Mesenchymal stem cell (in vitro differentiated cells and primary cell): ENCODE data around the gene TAF13.

ENCODE experiments used
- DNase-seq: peaks from one replicate; pipeline ENCODE4 v3.0.0-alpha.2; 2013
- H2AFZ ChIP-seq: one replicate; pipeline ENCODE4 v1.6.1; 2013; ENCODE audit warnings: low read depth, mild to moderate bottlenecking, control low read depth, inconsistent platforms, low read length, moderate library complexity
- H2AK5ac ChIP-seq: 2 replicates; pipeline ENCODE4 v1.6.1; 2013; ENCODE audit warnings: low read length, moderate library complexity, mild to moderate bottlenecking, inconsistent platforms; ENCODE audit not compliant: severe bottlenecking
- H2BK120ac ChIP-seq: one replicate; pipeline ENCODE4 v1.6.1; 2013; ENCODE audit warnings: low read depth, mild to moderate bottlenecking, inconsistent platforms, low read length, moderate library complexity
- H2BK12ac ChIP-seq, 2 experiments: one replicate each; pipeline ENCODE4 v1.6.1; 2013; ENCODE audit warnings: inconsistent platforms in 2 of 2, low read length in 2 of 2, mild to moderate bottlenecking in 2 of 2, moderate library complexity in 2 of 2, control low read depth in 1 of 2
- H2BK15ac ChIP-seq: one replicate; pipeline ENCODE4 v1.6.1; 2013; ENCODE audit warnings: mild to moderate bottlenecking, low read depth, inconsistent platforms; ENCODE audit not compliant: poor library complexity, severe bottlenecking
- H2BK5ac ChIP-seq: 2 replicates; pipeline ENCODE4 v1.6.1; 2013; ENCODE audit warnings: low read depth, mild to moderate bottlenecking, low read length, control low read depth, inconsistent platforms; ENCODE audit not compliant: poor library complexity, severe bottlenecking
- H3K14ac ChIP-seq, 2 experiments: one replicate each; pipeline ENCODE4 v1.6.1; 2013; ENCODE audit warnings: inconsistent platforms in 2 of 2, low read length in 2 of 2, control low read depth in 1 of 2, mild to moderate bottlenecking in 1 of 2, moderate library complexity in 1 of 2
- H3K18ac ChIP-seq, 2 experiments: one replicate each; pipeline ENCODE4 v1.6.1; 2013; ENCODE audit warnings: inconsistent platforms in 2 of 2, low read length in 2 of 2, control low read depth in 1 of 2, low read depth in 1 of 2, mild to moderate bottlenecking in 1 of 2
- H3K23ac ChIP-seq, 2 experiments: one replicate each; pipeline ENCODE4 v1.6.1; 2013; ENCODE audit warnings: inconsistent platforms in 2 of 2, low read length in 2 of 2, mild to moderate bottlenecking in 2 of 2, moderate library complexity in 2 of 2, control low read depth in 1 of 2
- H3K27ac ChIP-seq: 2 replicates; pipeline ENCODE4 v1.5.1; 2013; ENCODE audit warnings: mild to moderate bottlenecking, moderate library complexity, low read length, control low read depth, inconsistent platforms; ENCODE audit not compliant: poor library complexity, severe bottlenecking
- H3K27me3 ChIP-seq, 2 experiments: 2 replicates each; pipeline versions ENCODE4 v1.6.1 to v1.7.0; 2013; ENCODE audit warnings: low read length in 2 of 2, mild to moderate bottlenecking in 2 of 2, moderate library complexity in 2 of 2, control low read depth in 1 of 2, inconsistent platforms in 1 of 2; ENCODE audit not compliant: control insufficient read depth in 1 of 2, insufficient read depth in 1 of 2
- H3K36me3 ChIP-seq, 2 experiments: 2 replicates each; pipeline versions ENCODE4 v1.6.1 to v1.7.0; 2013; ENCODE audit warnings: low read length in 2 of 2, control low read depth in 1 of 2, inconsistent platforms in 1 of 2, low read depth in 1 of 2, mild to moderate bottlenecking in 1 of 2; ENCODE audit not compliant: insufficient read depth in 2 of 2, control insufficient read depth in 1 of 2
- H3K4ac ChIP-seq, 2 experiments: one replicate each; pipeline ENCODE4 v1.6.1; 2013; ENCODE audit warnings: inconsistent platforms in 2 of 2, low read length in 2 of 2, mild to moderate bottlenecking in 2 of 2, moderate library complexity in 2 of 2, control low read depth in 1 of 2, low read depth in 1 of 2
- H3K4me1 ChIP-seq: 2 replicates; pipeline ENCODE4 v1.6.1; 2013; ENCODE audit warnings: low read depth, low read length, control low read depth; ENCODE audit not compliant: control insufficient read depth, insufficient read depth
- H3K4me2 ChIP-seq: 2 replicates; pipeline ENCODE4 v1.6.1; 2013; ENCODE audit warnings: low read length, mild to moderate bottlenecking, inconsistent platforms; ENCODE audit not compliant: poor library complexity, severe bottlenecking
- H3K4me3 ChIP-seq, 2 experiments: 2 replicates each; pipeline versions ENCODE4 v1.5.1 to v1.7.0; 2013; ENCODE audit warnings: low read length in 2 of 2, mild to moderate bottlenecking in 2 of 2, control low read depth in 1 of 2, low read depth in 1 of 2; ENCODE audit not compliant: insufficient read depth in 1 of 2
- H3K79me1 ChIP-seq: replicated peaks from 2 replicates; pipeline ENCODE4 v1.6.1; 2013; ENCODE audit warnings: mild to moderate bottlenecking, control low read depth, low read length, inconsistent platforms; ENCODE audit not compliant: poor library complexity, severe bottlenecking
- H3K9ac ChIP-seq: 2 replicates; pipeline ENCODE4 v1.7.0; 2013; ENCODE audit warnings: mild to moderate bottlenecking, low read length, moderate library complexity
- H3K9me3 ChIP-seq: 2 replicates; pipeline ENCODE4 v1.7.0; 2013; ENCODE audit warnings: mild to moderate bottlenecking, low read length; ENCODE audit not compliant: control insufficient read depth
- H4K8ac ChIP-seq: one replicate; pipeline ENCODE4 v1.6.1; 2013; ENCODE audit warnings: inconsistent platforms, mild to moderate bottlenecking, low read length, moderate library complexity
- H4K91ac ChIP-seq: one replicate; pipeline ENCODE4 v1.6.1; 2013; ENCODE audit warnings: mild to moderate bottlenecking, low read length, inconsistent platforms
- WGBS: methylation state at CpG from one replicate; pipeline ENCODE4 v1.1.7; 2013; ENCODE audit warnings: mixed read lengths; 5-methylcytosine and 5-hydroxymethylcytosine counted together

Gene TAF13

DNA sequence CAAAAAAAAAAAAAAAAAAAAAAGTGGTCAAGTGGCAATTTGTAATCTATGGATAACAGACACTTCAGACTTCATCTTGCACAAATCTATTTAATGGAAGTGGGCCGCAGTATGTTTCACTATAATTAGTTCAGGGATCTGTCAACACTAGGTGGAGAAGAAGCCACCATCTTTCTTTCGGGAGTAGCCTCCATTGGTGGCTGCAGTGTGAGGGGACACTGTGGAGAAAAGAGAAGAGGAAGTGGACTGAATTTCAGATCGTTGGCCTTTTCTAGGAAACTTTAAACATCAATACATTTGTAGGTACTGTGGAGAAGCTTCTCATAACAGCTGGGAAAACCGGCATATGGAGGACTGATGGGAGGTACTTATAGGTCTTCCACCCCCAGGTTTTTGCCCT is 30.1 kb upstream of the TAF13 start:
- no peak overlapping the region for H3K4me3 ChIP-seq
- no peak overlapping the region for H2AFZ ChIP-seq
- peaks cover 6 to 10% of the 10 kb centered on the region in 2 experiments for H3K36me3 ChIP-seq
- H4K8ac ChIP-seq: no peak overlapping the region
- H4K91ac ChIP-seq: no peak overlapping the region
- no peak overlapping the region for H2BK5ac ChIP-seq
- H2BK15ac ChIP-seq: no peak overlapping the region
- H3K18ac ChIP-seq: no peak overlapping the region
- peaks cover 0 to 18% of the 10 kb centered on the region in 2 experiments for H3K27me3 ChIP-seq
- H2AK5ac ChIP-seq: no peak overlapping the region
- no peak overlapping the region for H2BK120ac ChIP-seq
- H3K9me3 ChIP-seq: no peaks in the 10 kb centered on the region
- H3K4me2 ChIP-seq: no peak overlapping the region
- no peak overlapping the region for H2BK12ac ChIP-seq
- H3K14ac ChIP-seq: no peak overlapping the region
- H3K4me1 ChIP-seq: no peaks in the 10 kb centered on the region
- WGBS: 98% methylated on average over 3 of the region's 4 CpGs
- peaks cover 1% of the 10 kb centered on the region for H3K79me1 ChIP-seq
- no peak for DNase-seq
- H3K4ac ChIP-seq: no peak overlapping the region
- no peak overlapping the region for H3K23ac ChIP-seq
- no peak overlapping the region for H3K9ac ChIP-seq
- no peak overlapping the region for H3K27ac ChIP-seq

DNA sequence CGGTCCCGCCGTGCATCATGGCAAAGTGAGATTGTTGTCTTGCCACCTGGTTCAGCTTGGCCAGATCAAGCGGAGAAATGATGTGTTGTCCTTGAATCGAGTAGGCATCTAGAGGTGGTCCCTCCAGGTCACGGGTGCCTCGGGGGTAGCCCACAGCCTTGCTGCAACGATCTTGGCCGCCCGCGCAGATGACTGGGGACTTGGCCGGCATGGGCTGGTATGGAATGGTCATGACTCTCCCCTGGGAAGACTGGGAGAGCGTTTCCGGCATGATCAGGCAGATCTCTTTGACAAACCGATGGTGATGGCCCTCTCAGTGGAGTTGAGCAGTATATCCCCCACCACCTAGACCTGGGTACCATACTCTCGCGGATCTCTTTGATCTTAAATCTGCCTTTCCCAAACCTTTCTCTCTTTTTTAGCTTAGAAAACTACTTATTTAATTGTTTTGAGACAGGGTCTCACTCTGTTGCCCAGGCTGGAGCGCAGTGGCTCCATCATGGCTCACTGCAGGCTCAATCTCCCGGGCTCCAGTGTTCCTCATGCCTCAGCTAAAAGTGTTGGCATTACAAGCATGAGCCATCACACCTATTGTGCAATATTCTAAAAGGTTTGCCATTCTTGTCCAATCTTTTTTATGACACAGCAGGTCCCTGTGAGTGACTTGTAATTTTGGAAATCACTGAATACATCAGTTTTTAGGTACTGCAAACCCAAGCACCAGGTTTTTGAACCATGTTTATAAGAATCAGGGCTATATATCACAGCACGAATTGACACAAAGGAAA is 28.8 kb upstream of the TAF13 start:
- peaks cover 1% of the 10 kb centered on the region for H3K79me1 ChIP-seq

DNA sequence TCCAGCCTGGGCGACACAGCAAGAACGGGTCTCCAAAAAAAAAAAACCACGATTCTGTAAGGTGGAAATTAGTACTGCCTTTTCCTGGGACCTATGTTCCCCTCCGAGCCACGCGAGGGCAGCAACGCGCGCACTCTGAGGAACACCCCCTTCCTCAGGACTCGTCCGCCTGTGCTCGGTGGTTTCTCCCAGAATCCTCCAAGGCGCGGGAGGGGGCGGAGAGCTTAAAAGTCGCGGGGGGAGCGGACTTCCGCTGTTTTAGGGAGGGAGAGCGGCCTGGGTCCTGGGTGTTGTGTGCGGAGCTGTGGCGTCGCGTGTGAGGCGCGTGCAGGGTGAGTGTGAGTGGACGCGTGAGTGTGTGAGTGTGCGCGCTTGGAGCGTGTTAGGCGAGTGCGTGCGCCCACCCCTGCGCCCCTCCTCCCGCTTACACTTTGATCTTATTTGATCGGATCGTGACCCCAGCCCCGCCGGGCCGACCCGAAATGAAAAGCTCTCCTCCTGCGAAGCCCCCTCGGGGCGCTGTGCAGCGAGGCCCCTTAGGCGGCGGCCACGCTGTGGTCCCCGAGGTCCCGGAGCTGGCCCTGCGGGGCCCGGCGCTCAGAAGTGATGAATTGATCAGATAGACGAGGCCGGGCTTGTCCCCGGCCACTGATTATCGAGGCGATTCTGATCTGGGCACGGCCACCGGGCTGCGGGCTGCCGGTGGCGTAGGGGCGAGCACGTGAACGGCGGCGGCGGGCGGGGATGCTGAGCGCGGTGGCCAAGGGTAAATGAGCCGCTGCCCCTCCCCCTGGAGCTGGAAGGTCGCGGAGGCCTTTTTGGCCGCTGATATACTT is 24.4 kb upstream of the TAF13 start:
- peaks cover 6 to 25% of the 10 kb centered on the region in 2 experiments for H3K36me3 ChIP-seq
- WGBS: under 1% methylated on average over 66 of the region's 77 CpGs
- peak overlapping the region in 1 of 2 experiments; percentile 29 for H2BK12ac ChIP-seq

More for the DNA sequence above, 28.8 kb upstream of the TAF13 start:
- H3K4me3 ChIP-seq: no peak overlapping the region
- no peaks in the 10 kb centered on the region for H3K9me3 ChIP-seq
- H3K4me2 ChIP-seq: no peak overlapping the region
- no peak overlapping the region for H3K14ac ChIP-seq
- no peak overlapping the region for H4K8ac ChIP-seq
- WGBS: 94% methylated on average over 20 of the region's 20 CpGs
- H2AFZ ChIP-seq: no peak overlapping the region
- H2BK15ac ChIP-seq: no peak overlapping the region
- no peak overlapping the region for H2BK120ac ChIP-seq
- H3K27me3 ChIP-seq: peaks cover 0 to 6% of the 10 kb centered on the region in 2 experiments
- no peaks in the 10 kb centered on the region for H3K4me1 ChIP-seq
- H2AK5ac ChIP-seq: no peak overlapping the region
- no peak overlapping the region for H3K4ac ChIP-seq
- no peak overlapping the region for H2BK12ac ChIP-seq
- no peak overlapping the region for H3K18ac ChIP-seq
- H3K27ac ChIP-seq: no peak overlapping the region
- H2BK5ac ChIP-seq: no peak overlapping the region
- no peak for DNase-seq
- no peak overlapping the region for H4K91ac ChIP-seq
- H3K23ac ChIP-seq: no peak overlapping the region
- no peak overlapping the region for H3K9ac ChIP-seq
- H3K36me3 ChIP-seq: peaks cover 6 to 10% of the 10 kb centered on the region in 2 experiments

DNA sequence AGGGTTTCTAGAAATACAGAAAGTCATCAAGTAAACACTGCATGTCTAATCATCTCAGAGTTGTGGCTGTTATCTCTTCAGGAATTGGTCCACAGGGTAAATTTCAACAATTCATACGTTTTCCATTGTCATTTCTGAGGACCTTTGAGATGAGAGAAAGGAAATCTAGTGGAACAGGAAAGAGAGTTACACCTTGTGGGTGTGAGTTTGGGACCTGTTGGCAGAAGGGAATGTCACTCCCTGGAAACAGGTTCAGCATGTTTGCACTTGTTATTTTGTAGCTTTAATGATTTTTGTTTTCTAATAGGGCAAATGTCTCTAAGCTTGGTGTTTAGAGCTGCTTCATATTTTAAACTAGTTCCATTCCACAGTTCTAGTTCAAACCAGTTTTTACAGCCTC is 20.3 kb upstream of the TAF13 start:
- Histone ChIP-seq H3K79me1 (peaks cover 6% of the 10 kb centered on the region), H2AK5ac (no peak overlapping the region), H2AFZ (no peak overlapping the region), H3K27ac (no peak overlapping the region), H3K18ac (no peak overlapping the region), H4K91ac (no peak overlapping the region), H3K4me1 (peaks cover 9% of the 10 kb centered on the region), H3K23ac (no peak overlapping the region), H3K36me3 (peaks cover 0 to 34% of the 10 kb centered on the region in 2 experiments), H2BK5ac (no peak overlapping the region), H3K14ac (no peak overlapping the region), H2BK12ac (no peak overlapping the region), H3K4me2 (no peak overlapping the region), H3K9me3 (no peaks in the 10 kb centered on the region), H2BK15ac (no peak overlapping the region), H3K9ac (no peak overlapping the region), H4K8ac (no peak overlapping the region), H3K27me3 (no peaks in the 10 kb centered on the region), H3K4ac (no peak overlapping the region), H3K4me3 (no peak overlapping the region), H2BK120ac (no peak overlapping the region)
- no peak for DNase-seq
- WGBS: 90% methylated on average over 1 of the region's 1 CpG

More for the DNA sequence above, 24.4 kb upstream of the TAF13 start:
- Histone ChIP-seq H3K9ac (peak overlapping the region; percentile 100), H3K9me3 (no peaks in the 10 kb centered on the region), H3K4me1 (no peaks in the 10 kb centered on the region), H2AFZ (no peak overlapping the region), H3K4me3 (peak overlapping the region; percentile 90 to 96), H3K4me2 (peak overlapping the region; percentile 65), H3K23ac (peak overlapping the region; percentile 24 to 69), H3K14ac (peak overlapping the region in 1 of 2 experiments; percentile 94), H3K27me3 (no peaks in the 10 kb centered on the region), H2BK5ac (peak overlapping the region; percentile 20), H4K91ac (peak overlapping the region; percentile 89), H4K8ac (peak overlapping the region; percentile 97), H3K4ac (peak overlapping the region; percentile 52 to 83), H3K27ac (peak overlapping the region; percentile 27), H3K18ac (peak overlapping the region; percentile 65 to 98), H2BK120ac (peak overlapping the region; percentile 87), H3K79me1 (peaks cover 7% of the 10 kb centered on the region), H2AK5ac (no peak overlapping the region), H2BK15ac (peak overlapping the region; percentile 44)
- peak; percentile 98 for DNase-seq
